CD14-positive monocyte (primary cell): Measurements from ENCODE around the gene ULBP2. TPM values are rescaled to one million over a fixed set of nuclear protein-coding genes. Genes with fewer than 3 reads are reported as not detected.

Experiments
- DNase-seq, 3 donors: peaks; one replicate each; pipeline ENCODE4 v3.0.0-alpha.2; 2011 to 2022
- H2AFZ ChIP-seq: 2 replicates; pipeline ENCODE4 v1.6.0; 2012; ENCODE audit warnings: mild to moderate bottlenecking, low read depth, low read length, inconsistent platforms; ENCODE audit not compliant: insufficient read depth, poor library complexity, severe bottlenecking
- H3K27ac ChIP-seq, 2 donors: 1 replicate in 1 of 2; 2 replicates in 1 of 2; pipeline ENCODE4 v1.5.1; 2012 to 2013; ENCODE audit warnings: low read length in 2 of 2, control low read depth in 1 of 2, inconsistent platforms in 1 of 2, low read depth in 1 of 2, mild to moderate bottlenecking in 1 of 2
- H3K27me3 ChIP-seq, 2 donors: one replicate each; pipeline versions ENCODE4 v1.6.0 to v1.6.1; 2011 to 2013; ENCODE audit warnings: low read length in 2 of 2; ENCODE audit not compliant: control insufficient read depth in 2 of 2, insufficient read depth in 2 of 2
- H3K36me3 ChIP-seq, 2 donors: replicated peaks in 1 of 2; 1 replicate in 1 of 2; 2 replicates in 1 of 2; pipeline versions ENCODE4 v1.5.1 to v1.6.1; 2012 to 2013; ENCODE audit warnings: low read length in 2 of 2, control low read depth in 1 of 2, inconsistent platforms in 1 of 2, mild to moderate bottlenecking in 1 of 2; ENCODE audit not compliant: insufficient read depth in 2 of 2, control insufficient read depth in 1 of 2
- H3K4me1 ChIP-seq, 2 donors: 1 replicate in 1 of 2; 2 replicates in 1 of 2; pipeline versions ENCODE4 v1.5.1 to v1.6.1; 2012 to 2013; ENCODE audit warnings: low read length in 2 of 2, control low read depth in 1 of 2, inconsistent platforms in 1 of 2, mild to moderate bottlenecking in 1 of 2, moderate library complexity in 1 of 2; ENCODE audit not compliant: insufficient read depth in 2 of 2, control insufficient read depth in 1 of 2
- H3K4me2 ChIP-seq: replicated peaks from 2 replicates; pipeline ENCODE3; 2012; ENCODE audit warnings: low read length, moderate library complexity, mild to moderate bottlenecking; ENCODE audit not compliant: poor library complexity, severe bottlenecking; ENCODE audit errors: extremely low read depth
- H3K4me3 ChIP-seq, 3 experiments: fragments of 200-600 bp in 1 of 3; sonication (generic) in 1 of 3; replicated peaks in 1 of 3; 1 replicate in 2 of 3; 2 replicates in 1 of 3; pipeline ENCODE4 v1.5.1; 2011 to 2013; ENCODE audit warnings: low read length in 3 of 3, mild to moderate bottlenecking in 3 of 3, control low read depth in 2 of 3, low read depth in 2 of 3, inconsistent platforms in 1 of 3, moderate library complexity in 1 of 3
- H3K79me2 ChIP-seq: 2 replicates; pipeline ENCODE4 v1.6.0; 2012; ENCODE audit warnings: mild to moderate bottlenecking, control low read depth, inconsistent platforms, low read length, moderate library complexity; ENCODE audit not compliant: insufficient read depth
- H3K9ac ChIP-seq: 2 replicates; pipeline ENCODE4 v1.6.0; 2017; ENCODE audit warnings: low read length, mild to moderate bottlenecking; ENCODE audit not compliant: insufficient read depth, poor library complexity, severe bottlenecking
- H3K9me3 ChIP-seq, 2 donors: replicated peaks in 1 of 2; 1 replicate in 1 of 2; 2 replicates in 1 of 2; pipeline versions ENCODE4 v1.5.1 to v1.6.1; 2012 to 2013; ENCODE audit warnings: low read length in 2 of 2, control low read depth in 1 of 2; ENCODE audit not compliant: control insufficient read depth in 1 of 2, insufficient read depth in 1 of 2
- H4K20me1 ChIP-seq: 2 replicates; pipeline ENCODE4 v1.6.0; 2012; ENCODE audit warnings: mild to moderate bottlenecking, low read length, control low read depth, moderate library complexity; ENCODE audit not compliant: insufficient read depth
- H3K27ac Mint-ChIP-seq, 7 donors: one replicate each; pipeline ENCODE4 v1.8.0; 2020; ENCODE audit warnings: mild to moderate bottlenecking in 7 of 7, mixed read lengths in 7 of 7, moderate library complexity in 6 of 7, inconsistent platforms in 2 of 7
- H3K27me3 Mint-ChIP-seq, 3 donors: one replicate each; pipeline ENCODE4 v1.8.0; 2021 to 2022; ENCODE audit warnings: low read depth in 3 of 3, mild to moderate bottlenecking in 3 of 3, mixed read lengths in 3 of 3, moderate library complexity in 3 of 3, inconsistent platforms in 1 of 3
- H3K36me3 Mint-ChIP-seq, 2 donors: one replicate each; pipeline ENCODE4 v1.8.0; 2020; ENCODE audit warnings: mixed read lengths in 2 of 2, inconsistent platforms in 1 of 2, mild to moderate bottlenecking in 1 of 2
- H3K4me1 Mint-ChIP-seq: one replicate; pipeline ENCODE4 v1.8.0; 2020; ENCODE audit warnings: mild to moderate bottlenecking, mixed read lengths
- H3K4me3 Mint-ChIP-seq, 2 donors: one replicate each; pipeline ENCODE4 v1.8.0; 2020; ENCODE audit warnings: mild to moderate bottlenecking in 2 of 2, mixed read lengths in 2 of 2, moderate library complexity in 1 of 2
- H3K9me3 Mint-ChIP-seq, 7 donors: one replicate each; pipeline ENCODE4 v1.8.0; 2020 to 2022; ENCODE audit warnings: mixed read lengths in 7 of 7, mild to moderate bottlenecking in 6 of 7, moderate library complexity in 6 of 7, inconsistent platforms in 2 of 7
- WGBS: methylation state at CpG from one replicate; pipeline ENCODE4 v1.1.5; 2013; ENCODE audit warnings: missing lambda C conversion rate; ENCODE audit not compliant: insufficient coverage; 5-methylcytosine and 5-hydroxymethylcytosine counted together
- intact Hi-C, 2 donors: fragments of 100-400 bp; cut with micrococcal nuclease; formaldehyde crosslinking; loops; one replicate each; pipeline versions ENCODE4 v1.15.0 to v1.15.1; 2023
- polyA plus RNA-seq, 3 donors: library from polyadenylated mRNA; depleted of rRNA in 1 of 3; unstranded in 2 of 3; stranded (reverse) in 1 of 3; fragments of 300-500 nt in 2 of 3; fragments of >200 nt in 1 of 3; fragmentation: Illumina TruSeq in 2 of 3; gene quantifications; 1 replicate in 2 of 3; 2 replicates in 1 of 3; pipeline ENCODE4 v1.2.3, GENCODE V29; 2012 to 2021
- TF ChIP-seq, protein P1 (sequence below): fragments of 200-600 bp; IDR thresholded peaks from one replicate; pipeline ENCODE4 v1.8.0; 2022; ENCODE audit warnings: antibody characterized with exemption, mild to moderate bottlenecking

Gene ULBP2
- polyA plus RNA-seq, 3 donors, result 0.31 to 0.49 TPM; not detected in 1

DNA sequence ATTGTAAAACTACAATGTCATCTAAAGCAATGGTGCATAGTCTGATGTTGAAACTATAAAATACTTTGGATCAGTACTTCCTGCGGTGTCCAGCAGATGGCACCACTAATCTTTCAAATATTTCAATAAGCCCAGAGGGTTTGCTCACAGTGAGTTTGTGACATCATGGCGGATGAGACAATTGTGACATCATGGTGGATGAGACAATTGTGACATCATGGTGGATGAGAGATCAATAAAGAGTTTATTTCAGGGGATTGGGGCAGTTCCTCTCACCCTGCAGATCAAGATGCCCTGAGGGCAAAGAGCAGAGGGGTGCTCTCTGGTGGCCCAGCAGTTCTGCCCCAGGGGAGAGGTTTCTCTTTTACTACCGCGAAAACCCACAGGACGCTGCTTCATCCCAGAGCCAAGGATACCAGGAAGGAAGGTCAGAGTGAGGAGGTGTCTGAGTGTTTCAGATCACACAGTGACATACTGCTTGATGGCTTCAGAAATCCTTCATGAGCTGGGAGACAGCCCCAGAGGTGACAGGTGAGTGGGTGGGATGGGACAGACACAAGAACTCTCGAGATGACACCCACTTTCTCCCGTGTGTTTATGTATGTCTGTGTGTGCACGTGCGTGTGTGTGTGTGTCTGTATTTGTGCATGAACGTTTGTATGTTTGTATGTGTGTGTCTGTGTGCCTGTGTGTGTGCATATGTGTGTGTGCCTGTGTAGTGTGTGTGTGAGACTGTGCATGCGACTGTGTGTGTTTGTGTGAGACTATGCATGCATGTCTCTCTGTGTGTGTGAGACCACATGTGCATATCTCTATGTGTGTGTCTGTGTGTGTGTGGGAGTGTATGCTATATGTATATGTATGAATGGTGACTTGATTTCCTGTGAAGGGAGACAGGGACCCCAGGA lies 7.3 kb upstream of the ULBP2 start:
- Histone ChIP-seq H2AFZ (no peak overlapping the region), H3K4me2 (no peak overlapping the region)
- H3K27ac Mint-ChIP-seq, result peak overlapping the region in 5 of 7 donors; percentile 13 to 66 (median 27)

DNA sequence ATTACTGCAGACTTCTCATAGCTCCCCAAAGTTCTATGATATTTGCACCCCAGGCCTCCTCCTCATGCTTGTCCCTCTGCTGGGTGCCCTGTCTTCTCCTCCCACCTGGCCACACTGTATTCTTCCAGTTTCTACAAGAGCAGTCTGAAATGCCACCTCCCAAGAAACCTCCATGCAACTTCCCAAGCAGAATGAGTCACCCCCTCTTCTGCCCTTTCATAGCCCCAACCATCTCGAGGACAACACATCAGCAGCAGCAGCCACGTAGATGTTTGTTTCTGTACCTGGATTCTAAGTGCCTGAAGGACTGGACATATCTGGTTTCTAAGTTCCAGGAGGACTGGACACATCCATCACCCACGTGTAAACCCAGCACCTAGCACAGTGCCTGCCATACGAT lies 6.6 kb upstream of the ULBP2 start:
- peaks cover 4 to 18% (median 12%) of the 10 kb centered on the region in 7 donors for H3K9me3 Mint-ChIP-seq
- Histone ChIP-seq H2AFZ (no peak overlapping the region), H3K4me2 (no peak overlapping the region), H3K36me3 (no peaks in the 10 kb centered on the region), H3K79me2 (no peaks in the 10 kb centered on the region), H3K9ac (no peak overlapping the region), H3K27ac (no peak overlapping the region), H4K20me1 (no peaks in the 10 kb centered on the region), H3K9me3 (peaks cover 0 to 14% of the 10 kb centered on the region in 2 donors), H3K4me3 (no peak overlapping the region), H3K4me1 (peaks cover 11 to 17% of the 10 kb centered on the region in 2 donors), H3K27me3 (peaks cover 69 to 91% of the 10 kb centered on the region in 2 donors)
- H3K4me1 Mint-ChIP-seq, result peaks cover 16% of the 10 kb centered on the region
- H3K27ac Mint-ChIP-seq, result peak overlapping the region in 2 of 7 donors; percentile 31 to 44
- peaks cover 5 to 6% of the 10 kb centered on the region in 2 donors for H3K36me3 Mint-ChIP-seq
- 43% methylated on average over 1 of the region's 4 CpGs for WGBS
- peak overlapping the region in 1 of 2 donors; percentile 62 for H3K4me3 Mint-ChIP-seq
- intact Hi-C loops, result loop anchor here (2.0 to 10.0 kb wide), 3 partner anchors 82 to 880 kb away; partner anchors contain the start of gene PPIL4 (in 1 of the 2)
- TF ChIP-seq, protein P1, sequence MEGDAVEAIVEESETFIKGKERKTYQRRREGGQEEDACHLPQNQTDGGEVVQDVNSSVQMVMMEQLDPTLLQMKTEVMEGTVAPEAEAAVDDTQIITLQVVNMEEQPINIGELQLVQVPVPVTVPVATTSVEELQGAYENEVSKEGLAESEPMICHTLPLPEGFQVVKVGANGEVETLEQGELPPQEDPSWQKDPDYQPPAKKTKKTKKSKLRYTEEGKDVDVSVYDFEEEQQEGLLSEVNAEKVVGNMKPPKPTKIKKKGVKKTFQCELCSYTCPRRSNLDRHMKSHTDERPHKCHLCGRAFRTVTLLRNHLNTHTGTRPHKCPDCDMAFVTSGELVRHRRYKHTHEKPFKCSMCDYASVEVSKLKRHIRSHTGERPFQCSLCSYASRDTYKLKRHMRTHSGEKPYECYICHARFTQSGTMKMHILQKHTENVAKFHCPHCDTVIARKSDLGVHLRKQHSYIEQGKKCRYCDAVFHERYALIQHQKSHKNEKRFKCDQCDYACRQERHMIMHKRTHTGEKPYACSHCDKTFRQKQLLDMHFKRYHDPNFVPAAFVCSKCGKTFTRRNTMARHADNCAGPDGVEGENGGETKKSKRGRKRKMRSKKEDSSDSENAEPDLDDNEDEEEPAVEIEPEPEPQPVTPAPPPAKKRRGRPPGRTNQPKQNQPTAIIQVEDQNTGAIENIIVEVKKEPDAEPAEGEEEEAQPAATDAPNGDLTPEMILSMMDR, result no peak
- H3K27me3 Mint-ChIP-seq, result peaks cover 76 to 88% (median 76%) of the 10 kb centered on the region in 3 donors
- DNase-seq, result peak in 1 of 3 donors; percentile 29

More for the DNA sequence above, 7.3 kb upstream of the ULBP2 start:
- Histone ChIP-seq H3K9me3 (peaks cover 0 to 8% of the 10 kb centered on the region in 2 donors), H3K27me3 (peaks cover 69 to 91% of the 10 kb centered on the region in 2 donors), H4K20me1 (no peaks in the 10 kb centered on the region), H3K79me2 (no peaks in the 10 kb centered on the region), H3K4me3 (no peak overlapping the region), H3K36me3 (no peaks in the 10 kb centered on the region), H3K4me1 (peaks cover 11 to 17% of the 10 kb centered on the region in 2 donors), H3K9ac (no peak overlapping the region), H3K27ac (no peak overlapping the region)
- peaks cover 4 to 14% (median 8%) of the 10 kb centered on the region in 7 donors for H3K9me3 Mint-ChIP-seq
- peak; percentile 66 to 81 (median 74) for DNase-seq
- H3K4me3 Mint-ChIP-seq, result peak overlapping the region in 1 of 2 donors; percentile 63
- intact Hi-C loops, result loop anchor here (2.0 to 10.0 kb wide), 3 partner anchors 82 to 880 kb away; partner anchors contain the start of gene PPIL4 (in 1 of the 2)
- 49% methylated on average over 9 of the region's 11 CpGs for WGBS
- TF ChIP-seq, protein P1, result peak; percentile 84
- H3K4me1 Mint-ChIP-seq, result peaks cover 15% of the 10 kb centered on the region
- peaks cover 73 to 88% (median 74%) of the 10 kb centered on the region in 3 donors for H3K27me3 Mint-ChIP-seq
- peaks cover 5 to 6% of the 10 kb centered on the region in 2 donors for H3K36me3 Mint-ChIP-seq
